Stomach (tissue), 4 donors: ENCODE measurements around the gene PRKG1.

Experiments
- EP300 ChIP-seq: sonication (generic); formaldehyde crosslinking; IDR thresholded peaks from one replicate; pipeline ENCODE4 v1.6.1; 2017; ENCODE audit warnings: antibody characterized with exemption
- POLR2A ChIP-seq, 4 donors: fragments of 450-650 bp; IDR thresholded peaks; one replicate each; pipeline ENCODE4 v1.6.1; 2016; ENCODE audit warnings: antibody characterized with exemption in 4 of 4, control low read depth in 2 of 4, mild to moderate bottlenecking in 1 of 4, moderate library complexity in 1 of 4
- TF ChIP-seq, protein P1 (sequence below), 7 experiments: fragments of 450-650 bp in 4 of 7; fragments of 200-600 bp in 3 of 7; sonication (generic) in 3 of 7; IDR thresholded peaks; one replicate each; pipeline ENCODE4 v1.5.1; 2016 to 2019; ENCODE audit warnings: antibody characterized with exemption in 7 of 7, control low read depth in 2 of 7, mild to moderate bottlenecking in 1 of 7

DNA sequence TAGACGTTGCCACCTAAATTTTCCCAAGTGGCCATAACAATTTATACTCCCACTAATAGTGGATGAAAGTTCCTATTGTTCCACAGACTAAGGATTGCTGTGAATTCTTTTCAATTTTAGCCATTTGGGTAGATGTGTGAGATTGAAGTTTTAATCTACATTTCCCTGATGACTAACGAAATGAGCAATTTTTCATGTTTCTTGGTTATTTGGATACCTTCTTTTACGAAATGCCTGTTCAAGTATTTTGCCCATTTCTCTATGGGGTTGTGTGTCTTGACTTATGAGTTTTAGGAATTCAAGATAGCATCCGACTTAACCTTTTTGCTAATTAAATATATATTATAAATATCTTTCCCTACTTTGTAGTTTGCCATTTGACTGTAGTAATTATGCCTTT is 16.4 kb upstream of the PRKG1 start:
- TF ChIP-seq, protein P1, sequence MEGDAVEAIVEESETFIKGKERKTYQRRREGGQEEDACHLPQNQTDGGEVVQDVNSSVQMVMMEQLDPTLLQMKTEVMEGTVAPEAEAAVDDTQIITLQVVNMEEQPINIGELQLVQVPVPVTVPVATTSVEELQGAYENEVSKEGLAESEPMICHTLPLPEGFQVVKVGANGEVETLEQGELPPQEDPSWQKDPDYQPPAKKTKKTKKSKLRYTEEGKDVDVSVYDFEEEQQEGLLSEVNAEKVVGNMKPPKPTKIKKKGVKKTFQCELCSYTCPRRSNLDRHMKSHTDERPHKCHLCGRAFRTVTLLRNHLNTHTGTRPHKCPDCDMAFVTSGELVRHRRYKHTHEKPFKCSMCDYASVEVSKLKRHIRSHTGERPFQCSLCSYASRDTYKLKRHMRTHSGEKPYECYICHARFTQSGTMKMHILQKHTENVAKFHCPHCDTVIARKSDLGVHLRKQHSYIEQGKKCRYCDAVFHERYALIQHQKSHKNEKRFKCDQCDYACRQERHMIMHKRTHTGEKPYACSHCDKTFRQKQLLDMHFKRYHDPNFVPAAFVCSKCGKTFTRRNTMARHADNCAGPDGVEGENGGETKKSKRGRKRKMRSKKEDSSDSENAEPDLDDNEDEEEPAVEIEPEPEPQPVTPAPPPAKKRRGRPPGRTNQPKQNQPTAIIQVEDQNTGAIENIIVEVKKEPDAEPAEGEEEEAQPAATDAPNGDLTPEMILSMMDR (IDR thresholded peaks at IDR 0.05), result no peak
- no peak for TF ChIP-seq EP300
- TF ChIP-seq POLR2A (IDR thresholded peaks at IDR 0.05), result no peak
